Heart left ventricle (tissue), 16 donors: Measurements from ENCODE around the gene C1QTNF1. TPM values are rescaled to one million over a fixed set of nuclear protein-coding genes. Genes with fewer than 3 reads are reported as not detected.

Source experiments
- ATAC-seq, 4 donors: fragments of 200-7000 bp; cut with Tn5 transposase; one replicate each; pipeline ENCODE4 v1.9.1; 2020 to 2022; ENCODE audit warnings: moderate library complexity in 4 of 4, mild to moderate bottlenecking in 3 of 4, moderate number of reproducible peaks in 1 of 4
- DNase-seq, 5 donors: peaks; one replicate each; pipeline ENCODE4 v3.0.0-alpha.2; 2020
- H3K27ac ChIP-seq, 12 donors: fragments of 200-600 bp; sonication (generic) in 4 of 12; one replicate each; pipeline versions ENCODE4 v1.5.0 to v1.8.0; 2016 to 2022; ENCODE audit warnings: mild to moderate bottlenecking in 2 of 12
- H3K27me3 ChIP-seq, 9 donors: fragments of 200-600 bp; sonication (generic) in 2 of 9; one replicate each; pipeline versions ENCODE4 v1.5.1 to v1.8.0; 2016 to 2022; ENCODE audit warnings: mild to moderate bottlenecking in 3 of 9
- H3K36me3 ChIP-seq, 9 donors: fragments of 200-600 bp; sonication (generic) in 2 of 9; one replicate each; pipeline versions ENCODE4 v1.5.0 to v1.8.0; 2018 to 2022; ENCODE audit warnings: mild to moderate bottlenecking in 2 of 9
- H3K4me1 ChIP-seq, 12 donors: fragments of 200-600 bp; sonication (generic) in 4 of 12; one replicate each; pipeline versions ENCODE4 v1.5.0 to v1.8.0; 2016 to 2022; ENCODE audit warnings: mild to moderate bottlenecking in 3 of 12
- H3K4me3 ChIP-seq, 12 donors: fragments of 200-600 bp; sonication (generic) in 4 of 12; one replicate each; pipeline versions ENCODE4 v1.5.0 to v1.8.0; 2017 to 2022; ENCODE audit warnings: mild to moderate bottlenecking in 9 of 12, moderate library complexity in 4 of 12
- H3K9me3 ChIP-seq, 12 donors: fragments of 200-600 bp; sonication (generic) in 4 of 12; one replicate each; pipeline versions ENCODE4 v1.5.0 to v1.8.0; 2016 to 2022; ENCODE audit warnings: mild to moderate bottlenecking in 1 of 12
- CTCF ChIP-seq, 12 donors: fragments of 200-600 bp; sonication (generic) in 4 of 12; IDR thresholded peaks; one replicate each; pipeline versions ENCODE4 v1.5.0 to v1.8.0; 2018 to 2022; ENCODE audit warnings: antibody characterized with exemption in 12 of 12, mild to moderate bottlenecking in 5 of 12
- POLR2A ChIP-seq, 2 donors: fragments of 450-650 bp; IDR thresholded peaks; one replicate each; pipeline ENCODE4 v1.6.1; 2017; ENCODE audit warnings: antibody characterized with exemption in 2 of 2, mild to moderate bottlenecking in 2 of 2, moderate library complexity in 2 of 2
- WGBS, 4 donors: extraction: QIAGEN DNeasy Blood & Tissue Kit in 2 of 4; methylation state at CpG; one replicate each; pipeline versions ENCODE4 v1.1.5 to v1.1.7; 2013 to 2018; 5-methylcytosine and 5-hydroxymethylcytosine counted together
- intact Hi-C, 10 donors: fragments of 100-400 bp; cut with DNase I; formaldehyde crosslinking; loops; one replicate each; pipeline versions ENCODE4 v1.11.1 to v1.14.2; 2022
- polyA plus RNA-seq, 2 donors: library from polyadenylated mRNA; stranded (reverse); fragments of 200-250 nt; gene quantifications; one replicate each; pipeline ENCODE4 v1.2.3, GENCODE V29; 2013
- total RNA-seq, 9 donors: library from RNA; depleted of rRNA in 2 of 9; stranded (reverse); fragments of >200 nt in 2 of 9; fragmentation: NEBNext Ultra II Directional in 3 of 9; extraction: Animal tissue kit (Norgen Biotek cat#: 25700) in 3 of 9; gene quantifications; one replicate each; pipeline versions ENCODE4 v1.1.0 to v1.2.4, GENCODE V29; 2016 to 2023
- donor health status: ischemic (EF 13 %, LVEDD 7.1; RV severe dilation, severe dysfunction).
- donor health status: healthy with polysubstance abuse.
- donor health status: DM: no; HTN: yes; CAD: no.
- donor health status: DM: no; HTN: no; CAD: no.
- donor health status: ischemic (EF 25% LVEDD 6.9; RV normal size, moderate dysfunction).
- donor health status: ischemic (EF 25% LVEDD 5.7; RV mildly dilated, moderate dysfunction).
- donor health status: healthy.
- donor health status: DM: yes; HTN: yes; CAD: no.
- donor health status: ischemic (EF 35%, LVEDD 5.7; RV mildly dilated, moderate dysfunction).
- donor health status: nonischemic (EF 11% LVEDD 7.7; RV severe dilation, severe dysfunction).
- donor health status: DM: yes; HTN: yes; CAD: no.
- donor health status: PGD.
- donor health status: ischemic (EF 29% LVEDD 5.4; RV normal size, mild dysfunction).
- donor health status: nonischemic (EF 23%, LVEDD 6.1; RV moderate dilation, normal function).

Gene C1QTNF1
- total and polyA plus RNA-seq, 11 donors: 37.0 to 406 (median 85.5) TPM

- no peaks in the 10 kb centered on the region for H3K9me3 ChIP-seq
- peaks cover 0 to 26% (median 9%) of the 10 kb centered on the region in 12 donors for H3K4me1 ChIP-seq
- peaks cover 0 to 53% (median 46%) of the 10 kb centered on the region in 9 donors for H3K36me3 ChIP-seq
- no peak for ATAC-seq
- TF ChIP-seq CTCF (IDR thresholded peaks at IDR 0.05): no peak
- TF ChIP-seq POLR2A (IDR thresholded peaks at IDR 0.05): no peak
- peak in 2 of 5 donors; percentile 14 to 59 for DNase-seq
- no peak overlapping the region for H3K4me3 ChIP-seq
- intact Hi-C loops: loop anchor here (1.0 to 10.0 kb wide), 6 partner anchors 62 to 618 kb away; partner anchors contain the start of gene C1QTNF1 (in 1 of the 10)
- H3K27ac ChIP-seq: no peak overlapping the region
- 83 to 89% (median 86%) methylated on average over 21 to 33 of the region's 33 CpGs for WGBS, 4 donors
- H3K27me3 ChIP-seq: peaks cover 0 to 10% (median 0%) of the 10 kb centered on the region in 9 donors
Observed at GRCh38 chr17:79086609-79087427, 62.8 kb downstream of the C1QTNF1 start.

GRCh38 chr17:79087428-79088143, 63.6 kb downstream of the C1QTNF1 start:
- H3K4me1 ChIP-seq: peaks cover 0 to 18% (median 5%) of the 10 kb centered on the region in 12 donors
- H3K4me3 ChIP-seq: no peak overlapping the region
- 46 to 59% (median 48%) methylated on average over 7 to 12 of the region's 12 CpGs for WGBS, 4 donors
- TF ChIP-seq POLR2A (IDR thresholded peaks at IDR 0.05): no peak
- peak; percentile 77 to 97 (median 92) for TF ChIP-seq CTCF (IDR thresholded peaks at IDR 0.05)
- peaks cover 0 to 46% (median 43%) of the 10 kb centered on the region in 9 donors for H3K36me3 ChIP-seq
- DNase-seq (peak; percentile 56 to 83 (median 64)), ATAC-seq (peak; percentile 49 to 73 (median 64))
- H3K27ac ChIP-seq: no peak overlapping the region
- no peaks in the 10 kb centered on the region for H3K9me3 ChIP-seq
- H3K27me3 ChIP-seq: peaks cover 0 to 18% (median 0%) of the 10 kb centered on the region in 9 donors
- intact Hi-C loops: loop anchor here (1.0 to 10.0 kb wide), 6 partner anchors 63 to 617 kb away; partner anchors contain the start of gene C1QTNF1 (in 1 of the 10)

GRCh38 chr17:79088247-79088996, 64.5 kb downstream of the C1QTNF1 start:
- TF ChIP-seq CTCF (IDR thresholded peaks at IDR 0.05) (no peak), POLR2A (IDR thresholded peaks at IDR 0.05) (no peak)
- peak in 1 of 5 donors; percentile 24 for DNase-seq
- peaks cover 0 to 40% (median 36%) of the 10 kb centered on the region in 9 donors for H3K36me3 ChIP-seq
- WGBS, 4 donors: 87 to 97% (median 94%) methylated on average over 26 of the region's 26 CpGs
- H3K27me3 ChIP-seq: peaks cover 0 to 26% (median 4%) of the 10 kb centered on the region in 9 donors
- no peak overlapping the region for H3K4me3 ChIP-seq
- peaks cover 0 to 10% (median 1%) of the 10 kb centered on the region in 12 donors for H3K4me1 ChIP-seq
- no peaks in the 10 kb centered on the region for H3K9me3 ChIP-seq
- intact Hi-C loops: loop anchor here in 7 of 10 donors (2.0 to 10.0 kb wide), 5 partner anchors 64 to 616 kb away; partner anchors contain the start of gene C1QTNF1 (in 1 of the 7)
- no peak for ATAC-seq
- no peak overlapping the region for H3K27ac ChIP-seq
